Omental fat pad (tissue), 4 donors: Measurements from ENCODE around the gene NRSN2. TPM values are rescaled to one million over a fixed set of nuclear protein-coding genes. Genes with fewer than 3 reads are reported as not detected.
"Not testable (repeated sequence)": the region's sequence is repeated elsewhere in the genome, so short reads cannot be mapped to it uniquely, and the experiment has no call there.

ENCODE experiments used
- ATAC-seq: fragments of 150-250 bp; one replicate; pipeline ENCODE4 v1.9.1; 2016; ENCODE audit warnings: mild to moderate bottlenecking, moderate library complexity; ENCODE audit not compliant: low FRiP score
- DNase-seq: peaks from one replicate; pipeline ENCODE4 v3.0.0-alpha.2; 2019; ENCODE audit warnings: low spot score
- CTCF ChIP-seq, 3 donors: fragments of 450-650 bp; IDR thresholded peaks; one replicate each; pipeline ENCODE4 v1.5.1; 2016 to 2017; ENCODE audit warnings: antibody characterized with exemption in 3 of 3, mild to moderate bottlenecking in 3 of 3, moderate library complexity in 2 of 3
- total RNA-seq, 4 donors: library from RNA; depleted of rRNA; stranded (reverse); fragments of >200 nt; gene quantifications; one replicate each; pipeline ENCODE4 v1.1.0, GENCODE V29; 2016

Gene NRSN2
- total RNA-seq, 4 donors from 2014 or later, result 12.6 to 19.1 (median 15.8) TPM

GRCh38 chr20:347640-348484, 951 bp downstream of the NRSN2 start:
- peak; percentile 66 for DNase-seq
- ATAC-seq, result peak; percentile 90
- no peak for TF ChIP-seq CTCF (IDR thresholded peaks at IDR 0.05)

- no peak for TF ChIP-seq CTCF (IDR thresholded peaks at IDR 0.05)
- ATAC-seq (no peak), DNase-seq (no peak)
These were observed 2.3 kb downstream of the NRSN2 start for GRCh38 chr20:348972-349841.

GRCh38 chr20:353166-353565, 6.3 kb downstream of the NRSN2 start:
- ATAC-seq (no peak), DNase-seq (no peak)
- no peak for TF ChIP-seq CTCF (IDR thresholded peaks at IDR 0.05)

- peak; percentile 88 for ATAC-seq
- TF ChIP-seq CTCF (IDR thresholded peaks at IDR 0.05), result peak in 2 of 3 donors; percentile 31 to 65
- DNase-seq, result peak; percentile 48
These were observed 7.5 kb downstream of the NRSN2 start for GRCh38 chr20:354298-354977.

- not testable (repeated sequence) for DNase-seq, ATAC-seq
These were observed 9.2 kb downstream of the NRSN2 start for GRCh38 chr20:356154-356553.

GRCh38 chr20:356745-357144, 9.8 kb downstream of the NRSN2 start:
- no peak for DNase-seq
- ATAC-seq, result no peak
- TF ChIP-seq CTCF (IDR thresholded peaks at IDR 0.05), result no peak
